ENCODE measurements around the gene MACO1. TPM values are rescaled to one million over a fixed set of nuclear protein-coding genes. Genes with fewer than 3 reads are reported as not detected.

MACO1 gene
- total and polyA plus RNA-seq, 9 of the 15 experiments (the other 6 are each of a cell fraction or from before 2014, with no cell fraction given) = 4.6 to 28.4 (median 21.7) TPM

- TF ChIP-seq ZNF609 (CRISPR knock-in tag; IDR thresholded peaks at IDR 0.05; ENCODE audit: borderline replicate concordance) (no peak), BDP1 (IDR thresholded peaks at IDR 0.05; ENCODE audit: insufficient read depth, insufficient read length) (no peak), KDM1A (IDR thresholded peaks at IDR 0.05) (peak; percentile 74 to 84), KDM2B (CRISPR knock-in tag; IDR thresholded peaks at IDR 0.05) (no peak), ARHGAP35 (IDR thresholded peaks at IDR 0.05; ENCODE audit: partially characterized antibody) (no peak), FOXP1 (CRISPR knock-in tag; IDR thresholded peaks at IDR 0.05) (no peak), GABPA (tag; conservative IDR thresholded peaks at IDR 0.05; ENCODE audit: low read depth) (no peak)
These were observed 107.6 kb downstream of the MACO1 start (continued) for GRCh38 chr1:25538191-25538767.

Data from K562 (cell line).